ENCODE data around the gene PLAU. TPM values are rescaled to one million over a fixed set of nuclear protein-coding genes. Genes with fewer than 3 reads are reported as not detected.

PLAU gene
- total and polyA plus RNA-seq, 9 donors = 21.4 to 37.7 (median 28.5) TPM

DNA sequence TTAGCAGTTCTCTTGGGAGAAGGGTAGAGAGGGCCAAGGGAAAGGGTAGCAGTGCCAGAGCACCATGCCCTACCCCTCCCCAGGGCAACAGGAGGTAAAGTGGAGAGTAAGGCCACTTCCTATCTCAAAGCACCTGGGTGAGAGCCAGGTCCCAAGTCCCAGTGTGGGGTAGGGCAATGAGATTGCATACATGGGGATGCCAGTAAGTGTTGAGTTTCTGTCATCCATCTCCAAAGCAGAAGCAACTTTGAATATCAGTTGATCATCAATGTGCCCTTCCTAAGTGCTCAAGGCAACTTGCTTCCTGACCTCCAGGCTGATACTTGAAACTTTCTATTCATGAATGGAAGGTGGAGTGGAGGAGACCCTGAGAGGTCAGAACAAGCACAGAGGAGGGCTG, 34.4 kb upstream of the PLAU start:
- Histone ChIP-seq H3K4me3 (ENCODE audit: low read length) (no peak overlapping the region), H3K4me1 (ENCODE audit: control insufficient read depth, insufficient read depth, low read length) (peaks cover 33% of the 10 kb centered on the region), H3K27ac (ENCODE audit: low read length) (no peak overlapping the region), H3K9me3 (replicated peaks; ENCODE audit: control insufficient read depth, low read depth, low read length) (no peaks in the 10 kb centered on the region), H3K27me3 (ENCODE audit: control insufficient read depth, insufficient read depth, low read length) (no peaks in the 10 kb centered on the region), H3K36me3 (ENCODE audit: control insufficient read depth, insufficient read depth, low read length) (peaks cover 10% of the 10 kb centered on the region)
- DNase-seq = no peak

GRCh38 chr10:73876971-73877370, 34.0 kb upstream of the PLAU start:
- Histone ChIP-seq H3K27ac (ENCODE audit: low read length) (no peak overlapping the region), H3K4me1 (ENCODE audit: control insufficient read depth, insufficient read depth, low read length) (peaks cover 31% of the 10 kb centered on the region)
- 100% methylated on average over 1 of the region's 4 CpGs for WGBS (ENCODE audit: insufficient coverage)

DNA sequence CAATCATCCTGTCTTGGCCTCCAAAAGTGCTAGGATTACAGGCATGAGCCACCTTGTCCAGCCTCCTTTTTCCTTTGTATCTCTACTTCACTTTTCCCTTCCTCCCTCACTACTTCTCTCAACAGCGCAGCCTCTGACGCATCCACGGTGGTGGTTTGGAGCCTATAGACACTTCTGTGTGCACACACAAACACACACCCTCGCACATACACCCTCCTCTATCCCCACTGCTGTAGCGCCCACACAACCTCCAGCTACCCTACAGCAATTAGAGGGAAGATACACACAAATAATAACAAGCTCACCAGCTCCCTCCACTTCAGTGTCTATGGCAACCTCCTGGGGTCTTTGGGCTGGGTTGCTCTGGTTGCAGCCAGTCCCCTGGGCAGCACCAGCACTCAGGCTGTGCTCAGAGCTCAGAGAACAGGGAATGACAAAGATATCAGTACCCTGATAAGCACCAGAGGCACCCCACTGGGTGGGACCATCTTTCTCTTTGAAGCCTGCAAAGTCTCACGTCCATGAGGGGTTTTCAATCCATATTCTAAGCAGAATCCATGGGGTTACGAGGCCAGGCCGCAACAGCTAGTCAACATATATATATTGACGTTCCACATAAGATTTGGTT, 33.3 kb upstream of the PLAU start:
- Histone ChIP-seq H3K4me3 (ENCODE audit: low read length) (no peak overlapping the region), H3K4me1 (ENCODE audit: control insufficient read depth, insufficient read depth, low read length) (peaks cover 24% of the 10 kb centered on the region), H3K27ac (ENCODE audit: low read length) (no peak overlapping the region), H3K36me3 (ENCODE audit: control insufficient read depth, insufficient read depth, low read length) (peaks cover 2% of the 10 kb centered on the region), H3K27me3 (ENCODE audit: control insufficient read depth, insufficient read depth, low read length) (no peaks in the 10 kb centered on the region), H3K9me3 (replicated peaks; ENCODE audit: control insufficient read depth, low read depth, low read length) (no peaks in the 10 kb centered on the region)
- DNase-seq = no peak
- WGBS (ENCODE audit: insufficient coverage) = 85% methylated on average over 5 of the region's 9 CpGs

More at GRCh38 chr10:73876971-73877370, 34.0 kb upstream of the PLAU start:
- Histone ChIP-seq H3K36me3 (ENCODE audit: control insufficient read depth, insufficient read depth, low read length) (peaks cover 6% of the 10 kb centered on the region), H3K9me3 (replicated peaks; ENCODE audit: control insufficient read depth, low read depth, low read length) (no peaks in the 10 kb centered on the region), H3K4me3 (ENCODE audit: low read length) (no peak overlapping the region), H3K27me3 (ENCODE audit: control insufficient read depth, insufficient read depth, low read length) (no peaks in the 10 kb centered on the region)
- DNase-seq = no peak

- no CpG with 5 or more reads among the region's 1 CpG for WGBS (ENCODE audit: insufficient coverage)
- H3K4me1 ChIP-seq (ENCODE audit: control insufficient read depth, insufficient read depth, low read length) = peaks cover 17% of the 10 kb centered on the region
Measured at GRCh38 chr10:73878365-73878764, 32.6 kb upstream of the PLAU start.

DNA sequence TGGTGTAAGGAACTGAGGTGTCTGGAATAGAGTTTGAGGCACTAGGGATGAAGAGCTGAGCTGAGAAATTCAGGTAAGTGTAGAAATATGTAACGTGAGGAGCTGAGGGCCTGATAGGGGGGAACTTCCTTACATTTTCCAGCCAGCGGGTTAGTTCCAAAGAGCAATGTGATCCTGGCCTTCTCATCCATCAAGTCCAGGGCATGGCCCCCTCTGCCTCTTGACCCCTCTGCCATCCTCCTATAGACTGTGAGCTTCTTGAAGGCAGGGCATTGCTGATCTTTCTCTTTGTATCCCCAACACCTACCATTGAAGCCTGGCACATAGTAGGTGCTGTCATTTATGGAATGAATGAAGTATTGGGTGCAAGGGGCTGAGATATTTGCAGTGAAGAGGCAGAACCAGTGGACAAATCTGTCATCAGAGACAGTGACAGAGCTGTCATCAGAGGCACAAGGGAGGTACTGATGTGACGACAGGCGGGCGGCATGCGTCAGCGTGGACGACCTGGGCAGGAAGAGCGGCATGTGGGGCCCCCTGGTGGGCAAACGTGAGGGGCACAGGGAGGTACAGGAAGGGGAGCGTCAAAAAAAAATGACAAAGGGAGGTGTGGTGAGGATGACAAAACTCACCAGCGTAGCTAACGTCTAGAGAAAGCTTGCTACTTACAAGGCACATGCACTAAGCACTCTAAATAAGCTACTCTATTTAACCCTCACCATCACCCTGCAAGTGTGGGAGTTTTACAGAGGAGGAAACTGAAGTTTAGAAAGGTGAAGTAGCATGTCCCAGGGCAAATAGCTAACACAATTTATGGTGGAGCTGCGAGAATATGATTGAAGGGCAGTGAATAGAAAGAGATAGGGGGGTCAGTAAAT, 31.4 kb upstream of the PLAU start:
- peak; percentile 80 for DNase-seq
- no peak overlapping the region for H3K4me3 ChIP-seq (ENCODE audit: low read length)
- WGBS (ENCODE audit: insufficient coverage) = 12% methylated on average over 10 of the region's 14 CpGs
- no peaks in the 10 kb centered on the region for H3K27me3 ChIP-seq (ENCODE audit: control insufficient read depth, insufficient read depth, low read length)
- no peak overlapping the region for H3K27ac ChIP-seq (ENCODE audit: low read length)
- H3K4me1 ChIP-seq (ENCODE audit: control insufficient read depth, insufficient read depth, low read length) = peaks cover 16% of the 10 kb centered on the region
- H3K36me3 ChIP-seq (ENCODE audit: control insufficient read depth, insufficient read depth, low read length) = no peaks in the 10 kb centered on the region
- H3K9me3 ChIP-seq (replicated peaks; ENCODE audit: control insufficient read depth, low read depth, low read length) = no peaks in the 10 kb centered on the region

More at GRCh38 chr10:73878365-73878764, 32.6 kb upstream of the PLAU start:
- Histone ChIP-seq H3K27ac (ENCODE audit: low read length) (no peak overlapping the region), H3K27me3 (ENCODE audit: control insufficient read depth, insufficient read depth, low read length) (no peaks in the 10 kb centered on the region), H3K9me3 (replicated peaks; ENCODE audit: control insufficient read depth, low read depth, low read length) (no peaks in the 10 kb centered on the region), H3K36me3 (ENCODE audit: control insufficient read depth, insufficient read depth, low read length) (no peaks in the 10 kb centered on the region), H3K4me3 (ENCODE audit: low read length) (no peak overlapping the region)
- DNase-seq = no peak

- Histone ChIP-seq H3K36me3 (ENCODE audit: control insufficient read depth, insufficient read depth, low read length) (no peaks in the 10 kb centered on the region), H3K27ac (ENCODE audit: low read length) (no peak overlapping the region), H3K9me3 (replicated peaks; ENCODE audit: control insufficient read depth, low read depth, low read length) (no peaks in the 10 kb centered on the region), H3K4me3 (ENCODE audit: low read length) (no peak overlapping the region), H3K27me3 (ENCODE audit: control insufficient read depth, insufficient read depth, low read length) (no peaks in the 10 kb centered on the region), H3K4me1 (ENCODE audit: control insufficient read depth, insufficient read depth, low read length) (peaks cover 7% of the 10 kb centered on the region)
- WGBS (ENCODE audit: insufficient coverage) = 100% methylated on average over 1 of the region's 3 CpGs
- DNase-seq = no peak
Measured at GRCh38 chr10:73881221-73881919, 29.6 kb upstream of the PLAU start.

DNA sequence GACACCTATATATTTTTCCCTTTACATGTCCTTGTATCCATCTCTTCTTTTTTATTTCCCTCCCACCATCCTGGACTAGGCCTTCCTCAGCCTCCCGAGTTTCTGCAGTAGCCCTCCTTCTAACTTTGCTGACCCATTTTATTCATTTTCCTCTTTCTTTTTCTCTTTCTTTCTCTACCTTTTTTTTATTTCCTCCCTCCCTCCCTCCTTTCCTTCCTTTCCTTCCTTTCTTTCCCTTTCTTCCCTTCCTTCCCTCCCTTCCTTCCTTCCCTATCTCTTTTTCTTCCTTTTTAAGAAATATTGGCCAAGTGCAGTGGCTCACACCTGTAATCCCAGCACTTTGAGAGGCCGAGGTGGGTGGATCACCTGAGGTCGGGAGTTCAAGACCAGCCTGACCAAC, 26.9 kb upstream of the PLAU start:
- Histone ChIP-seq H3K4me1 (ENCODE audit: control insufficient read depth, insufficient read depth, low read length) (peaks cover 32% of the 10 kb centered on the region), H3K9me3 (replicated peaks; ENCODE audit: control insufficient read depth, low read depth, low read length) (no peaks in the 10 kb centered on the region), H3K27ac (ENCODE audit: low read length) (no peak overlapping the region), H3K27me3 (ENCODE audit: control insufficient read depth, insufficient read depth, low read length) (no peaks in the 10 kb centered on the region), H3K4me3 (ENCODE audit: low read length) (no peak overlapping the region), H3K36me3 (ENCODE audit: control insufficient read depth, insufficient read depth, low read length) (no peaks in the 10 kb centered on the region)
- WGBS (ENCODE audit: insufficient coverage) = 53% methylated on average over 1 of the region's 3 CpGs
- no peak for DNase-seq

DNA sequence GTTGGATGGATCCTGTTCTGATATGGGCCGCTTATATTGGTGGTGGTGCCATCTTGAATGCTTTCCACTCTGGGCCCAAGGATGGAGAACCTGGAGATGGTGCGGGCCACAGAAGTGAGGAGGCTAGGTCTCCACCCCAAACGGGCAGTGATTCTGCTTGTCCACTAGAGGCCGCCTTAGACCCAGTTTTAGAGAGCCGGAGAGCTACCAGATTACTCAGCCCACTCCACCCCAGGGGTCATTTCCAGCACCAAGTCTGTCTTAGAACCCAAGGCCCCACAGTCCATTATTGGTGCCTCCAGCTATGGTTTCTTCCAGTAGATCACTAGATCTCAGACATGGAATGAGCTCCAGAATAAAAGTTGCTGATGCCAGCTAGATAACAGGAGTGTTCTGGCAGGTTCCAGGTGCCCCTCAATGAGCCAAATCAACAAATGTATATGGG, 24.8 kb upstream of the PLAU start:
- no peaks in the 10 kb centered on the region for H3K9me3 ChIP-seq (replicated peaks; ENCODE audit: control insufficient read depth, low read depth, low read length)
- no peaks in the 10 kb centered on the region for H3K36me3 ChIP-seq (ENCODE audit: control insufficient read depth, insufficient read depth, low read length)
- peak; percentile 91 for DNase-seq
- peaks cover 34% of the 10 kb centered on the region for H3K4me1 ChIP-seq (ENCODE audit: control insufficient read depth, insufficient read depth, low read length)
- H3K27me3 ChIP-seq (ENCODE audit: control insufficient read depth, insufficient read depth, low read length) = no peaks in the 10 kb centered on the region
- peak overlapping the region; percentile 95 for H3K27ac ChIP-seq (ENCODE audit: low read length)
- 4% methylated on average over 4 of the region's 5 CpGs for WGBS (ENCODE audit: insufficient coverage)
- H3K4me3 ChIP-seq (ENCODE audit: low read length) = no peak overlapping the region

- DNase-seq = peak; percentile 39
- WGBS (ENCODE audit: insufficient coverage) = no CpG with 5 or more reads among the region's 4 CpGs
- Histone ChIP-seq H3K36me3 (ENCODE audit: control insufficient read depth, insufficient read depth, low read length) (no peaks in the 10 kb centered on the region), H3K27me3 (ENCODE audit: control insufficient read depth, insufficient read depth, low read length) (no peaks in the 10 kb centered on the region), H3K4me3 (ENCODE audit: low read length) (no peak overlapping the region), H3K27ac (ENCODE audit: low read length) (peak overlapping the region; percentile 95), H3K9me3 (replicated peaks; ENCODE audit: control insufficient read depth, low read depth, low read length) (no peaks in the 10 kb centered on the region), H3K4me1 (ENCODE audit: control insufficient read depth, insufficient read depth, low read length) (peaks cover 34% of the 10 kb centered on the region)
Measured at GRCh38 chr10:73886661-73887293, 24.2 kb upstream of the PLAU start.

Data from muscle of leg (tissue), 11 donors.